Transverse colon (tissue), 4 donors: ENCODE results near the gene KRT3. TPM values are rescaled to one million over a fixed set of nuclear protein-coding genes. Genes with fewer than 3 reads are reported as not detected.

Source experiments
- DNase-seq: peaks from one replicate; pipeline ENCODE4 v3.0.0-alpha.2; 2019
- H3K27ac ChIP-seq, 4 donors: fragments of 200-600 bp; sonication (generic); 2 replicates each; pipeline ENCODE4 v1.5.1; 2016 to 2018; ENCODE audit warnings: inconsistent platforms in 4 of 4
- H3K27me3 ChIP-seq: fragments of 200-600 bp; sonication (generic); 2 replicates; pipeline ENCODE4 v1.5.1; 2017; ENCODE audit warnings: inconsistent platforms
- H3K36me3 ChIP-seq, 4 donors: fragments of 200-600 bp; sonication (generic); 2 replicates each; pipeline ENCODE4 v1.5.1; 2017 to 2019; ENCODE audit warnings: inconsistent platforms in 4 of 4
- H3K4me1 ChIP-seq, 4 donors: fragments of 200-600 bp; sonication (generic); 2 replicates each; pipeline ENCODE4 v1.5.1; 2017 to 2020; ENCODE audit warnings: inconsistent platforms in 4 of 4
- H3K4me3 ChIP-seq, 4 donors: fragments of 200-600 bp; sonication (generic); 1 replicate in 1 of 4; 2 replicates in 3 of 4; pipeline versions ENCODE4 v1.5.1 to v1.6.1; 2017 to 2019; ENCODE audit warnings: inconsistent platforms in 4 of 4
- H3K9me3 ChIP-seq, 2 donors: fragments of 200-600 bp; sonication (generic); 2 replicates each; pipeline ENCODE4 v1.5.1; 2017 to 2019; ENCODE audit warnings: inconsistent platforms in 2 of 2
- EP300 ChIP-seq: sonication (generic); formaldehyde crosslinking; IDR thresholded peaks from one replicate; pipeline ENCODE4 v1.6.1; 2017; ENCODE audit warnings: antibody characterized with exemption, low read depth
- POLR2A ChIP-seq: fragments of 450-650 bp; IDR thresholded peaks from one replicate; pipeline ENCODE4 v1.6.1; 2016; ENCODE audit warnings: antibody characterized with exemption, mild to moderate bottlenecking, moderate library complexity
- POLR2AphosphoS5 ChIP-seq, 3 donors: sonication (generic); formaldehyde crosslinking; IDR thresholded peaks; one replicate each; pipeline ENCODE4 v1.6.1; 2016; ENCODE audit warnings: antibody characterized with exemption in 3 of 3
- WGBS, 2 donors: methylation state at CpG; one replicate each; pipeline ENCODE4 v1.1.5; 2018; ENCODE audit warnings: low coverage in 1 of 2; 5-methylcytosine and 5-hydroxymethylcytosine counted together
- in situ Hi-C, 4 donors: fragments of 200-750 bp; cut with MboI; loops; one replicate each; pipeline versions ENCODE4 v1.15.0 to v1.15.1; 2017; ENCODE audit warnings: low sequenced_read_pairs in 3 of 4, low pct_ligation_motif_present in 1 of 4, low pct_unique_long_range_greater_than_20kb in 1 of 4
- intact Hi-C: fragments of 100-400 bp; cut with DNase I; formaldehyde crosslinking; loops from one replicate; pipeline ENCODE4 v1.15.1; 2023; ENCODE audit warnings: low total_unique reads
- total RNA-seq, 4 donors: library from RNA; depleted of rRNA; stranded (reverse); fragments of >200 nt; gene quantifications; one replicate each; pipeline ENCODE4 v1.1.0, GENCODE V29; 2016
- TF ChIP-seq, protein P1 (sequence below), 5 experiments: fragments of 200-600 bp in 3 of 5; fragments of 450-650 bp in 2 of 5; sonication (generic) in 3 of 5; IDR thresholded peaks; 1 replicate in 2 of 5; 2 replicates in 3 of 5; pipeline ENCODE4 v1.5.1; 2016 to 2017; ENCODE audit warnings: antibody characterized with exemption in 5 of 5, inconsistent platforms in 3 of 5, mild to moderate bottlenecking in 2 of 5, moderate library complexity in 1 of 5

The KRT3 gene
- total RNA-seq, 4 donors from 2014 or later: not detected

DNA sequence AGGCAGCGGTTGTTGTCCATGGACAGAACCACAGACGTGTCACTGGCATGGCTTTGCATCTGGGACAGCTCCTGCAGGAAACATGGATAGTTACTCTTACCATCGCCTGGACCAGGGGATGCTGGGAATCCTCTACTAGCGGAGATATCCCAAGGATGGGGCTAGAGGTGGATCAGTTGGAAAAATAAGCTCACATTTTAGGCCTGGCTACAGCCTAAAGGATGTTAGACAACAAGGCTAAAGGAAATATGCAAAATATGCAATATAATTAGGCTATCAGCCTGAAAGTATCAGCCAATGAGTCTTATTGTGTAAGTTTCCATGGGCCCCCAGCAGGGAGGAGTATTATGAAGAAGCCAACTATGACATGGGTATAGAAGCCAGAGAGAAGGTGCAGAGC is 23.7 kb downstream of the KRT3 start:
- 83% methylated on average over 4 of the region's 4 CpGs; no CpG with 5 or more reads in 1 of the 2 donors for WGBS, 2 donors
- H3K27ac ChIP-seq: no peak overlapping the region
- in situ Hi-C loops: no loop called here

DNA sequence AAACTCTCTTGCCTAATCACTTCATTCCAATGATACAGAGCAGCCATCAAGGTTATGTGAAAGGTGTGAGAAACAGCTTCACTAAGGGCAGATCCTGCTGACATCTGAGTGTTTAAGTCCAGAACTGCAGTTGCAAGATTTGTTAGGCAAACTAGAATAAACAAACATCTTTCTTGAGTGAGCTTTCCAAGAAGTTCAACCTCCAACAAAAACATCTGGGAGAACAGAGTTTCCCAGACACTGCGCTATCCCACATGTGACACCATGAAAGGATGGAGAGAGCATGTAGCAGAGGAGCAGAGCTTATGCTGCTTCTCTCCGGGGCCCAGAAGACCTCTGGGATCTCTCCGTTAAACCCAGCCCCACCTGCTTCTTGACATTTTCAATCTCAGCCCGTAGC is 24.4 kb downstream of the KRT3 start:
- TF ChIP-seq POLR2A (no peak), POLR2AphosphoS5 (IDR thresholded peaks at IDR 0.05) (no peak), EP300 (no peak)
- TF ChIP-seq, protein P1, sequence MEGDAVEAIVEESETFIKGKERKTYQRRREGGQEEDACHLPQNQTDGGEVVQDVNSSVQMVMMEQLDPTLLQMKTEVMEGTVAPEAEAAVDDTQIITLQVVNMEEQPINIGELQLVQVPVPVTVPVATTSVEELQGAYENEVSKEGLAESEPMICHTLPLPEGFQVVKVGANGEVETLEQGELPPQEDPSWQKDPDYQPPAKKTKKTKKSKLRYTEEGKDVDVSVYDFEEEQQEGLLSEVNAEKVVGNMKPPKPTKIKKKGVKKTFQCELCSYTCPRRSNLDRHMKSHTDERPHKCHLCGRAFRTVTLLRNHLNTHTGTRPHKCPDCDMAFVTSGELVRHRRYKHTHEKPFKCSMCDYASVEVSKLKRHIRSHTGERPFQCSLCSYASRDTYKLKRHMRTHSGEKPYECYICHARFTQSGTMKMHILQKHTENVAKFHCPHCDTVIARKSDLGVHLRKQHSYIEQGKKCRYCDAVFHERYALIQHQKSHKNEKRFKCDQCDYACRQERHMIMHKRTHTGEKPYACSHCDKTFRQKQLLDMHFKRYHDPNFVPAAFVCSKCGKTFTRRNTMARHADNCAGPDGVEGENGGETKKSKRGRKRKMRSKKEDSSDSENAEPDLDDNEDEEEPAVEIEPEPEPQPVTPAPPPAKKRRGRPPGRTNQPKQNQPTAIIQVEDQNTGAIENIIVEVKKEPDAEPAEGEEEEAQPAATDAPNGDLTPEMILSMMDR (IDR thresholded peaks at IDR 0.05): no peak
- no peaks in the 10 kb centered on the region for H3K9me3 ChIP-seq
- H3K27ac ChIP-seq: no peak overlapping the region
- intact Hi-C loops: no loop called here
- H3K4me3 ChIP-seq: no peak overlapping the region
- in situ Hi-C loops: no loop called here
- no peaks in the 10 kb centered on the region for H3K4me1 ChIP-seq
- no peak for DNase-seq
- H3K36me3 ChIP-seq: no peaks in the 10 kb centered on the region
- 76% methylated on average over 4 of the region's 4 CpGs; no CpG with 5 or more reads in 1 of the 2 donors for WGBS, 2 donors
- no peaks in the 10 kb centered on the region for H3K27me3 ChIP-seq

More for the DNA sequence above, 23.7 kb downstream of the KRT3 start:
- no peaks in the 10 kb centered on the region for H3K9me3 ChIP-seq
- no peak overlapping the region for H3K4me3 ChIP-seq
- H3K27me3 ChIP-seq: no peaks in the 10 kb centered on the region
- no peak for DNase-seq
- intact Hi-C loops: no loop called here
- TF ChIP-seq EP300 (no peak), POLR2AphosphoS5 (IDR thresholded peaks at IDR 0.05) (no peak), POLR2A (no peak)
- TF ChIP-seq, protein P1 (IDR thresholded peaks at IDR 0.05): no peak
- H3K4me1 ChIP-seq: no peaks in the 10 kb centered on the region
- H3K36me3 ChIP-seq: no peaks in the 10 kb centered on the region

DNA sequence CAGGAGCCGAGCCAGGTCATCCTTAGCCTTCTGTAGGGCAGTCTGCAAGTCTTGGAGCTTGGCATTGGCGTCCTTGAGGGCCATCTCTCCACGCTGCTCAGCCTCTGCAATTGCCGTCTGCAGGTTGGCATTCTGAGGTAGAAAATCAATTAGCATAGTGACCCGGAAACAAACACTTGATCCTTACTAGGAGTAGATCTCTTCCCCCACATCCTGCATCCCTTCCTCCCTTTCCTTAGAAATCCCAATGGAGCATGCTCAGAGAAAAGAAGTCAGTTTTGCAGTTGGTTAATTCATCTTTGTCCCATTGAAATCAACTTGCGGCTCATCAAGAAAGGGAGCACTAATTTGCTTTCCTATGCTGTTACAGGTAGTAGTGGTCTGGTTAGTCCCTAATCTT is 24.8 kb downstream of the KRT3 start:
- DNase-seq: no peak
- TF ChIP-seq POLR2AphosphoS5 (IDR thresholded peaks at IDR 0.05) (no peak), POLR2A (no peak), EP300 (no peak)
- TF ChIP-seq, protein P1 (IDR thresholded peaks at IDR 0.05): no peak
- H3K9me3 ChIP-seq: no peaks in the 10 kb centered on the region
- in situ Hi-C loops: no loop called here
- no peak overlapping the region for H3K4me3 ChIP-seq
- H3K27me3 ChIP-seq: no peaks in the 10 kb centered on the region
- no peaks in the 10 kb centered on the region for H3K4me1 ChIP-seq
- H3K27ac ChIP-seq: no peak overlapping the region
- intact Hi-C loops: no loop called here
- 52 to 72% methylated on average over 2 to 6 of the region's 6 CpGs for WGBS, 2 donors
- H3K36me3 ChIP-seq: no peaks in the 10 kb centered on the region

DNA sequence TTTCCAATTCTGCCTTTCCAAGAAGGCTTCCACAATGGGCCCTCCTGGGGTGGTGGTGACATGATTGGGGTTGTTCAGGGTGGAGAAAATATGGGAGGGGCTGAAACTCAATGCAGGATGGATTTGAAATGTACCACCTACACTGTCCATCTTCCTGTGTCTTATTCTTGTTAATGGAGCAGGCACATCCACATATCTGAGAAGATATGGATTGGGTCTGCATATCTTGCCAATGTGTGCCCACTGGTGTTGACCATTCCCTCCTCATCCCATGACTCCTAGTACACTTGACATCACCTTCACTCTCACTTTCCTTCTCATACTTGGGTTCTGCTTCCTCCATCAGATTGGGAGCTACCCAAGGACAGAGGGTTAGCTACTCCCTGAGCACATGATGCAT is 26.0 kb downstream of the KRT3 start:
- Histone ChIP-seq H3K9me3 (no peaks in the 10 kb centered on the region), H3K36me3 (no peaks in the 10 kb centered on the region), H3K27ac (no peak overlapping the region), H3K4me3 (no peak overlapping the region), H3K27me3 (no peaks in the 10 kb centered on the region), H3K4me1 (no peaks in the 10 kb centered on the region)
- intact Hi-C loops: no loop called here
- DNase-seq: no peak
- TF ChIP-seq, protein P1 (IDR thresholded peaks at IDR 0.05): no peak
- no peak for TF ChIP-seq POLR2A
- TF ChIP-seq EP300: no peak
- no peak for TF ChIP-seq POLR2AphosphoS5 (IDR thresholded peaks at IDR 0.05)
- in situ Hi-C loops: no loop called here
